IMR-90 (cell line): ENCODE data around the gene SYNGR4. TPM values are rescaled to one million over a fixed set of nuclear protein-coding genes. Genes with fewer than 3 reads are reported as not detected.
"Not testable (repeated sequence)": the region's sequence is repeated elsewhere in the genome, so short reads cannot be mapped to it uniquely, and the experiment has no call there.

Experiments used
- ATAC-seq: fragments of 200-7000 bp; cut with Tn5 transposase; 2 replicates; pipeline ENCODE4 v1.9.1; 2020; ENCODE audit warnings: low read depth, mild to moderate bottlenecking, moderate library complexity
- BruUV-seq: library from RNA; stranded (reverse); fragments of 400-500 nt; replicated peaks from 2 replicates; lab custom pipeline; 2021; lab: Mats Ljungman, UMichigan
- CTCF ChIA-PET: fragments of 300-600 bp; formaldehyde crosslinking; extraction: SDS; loops from one replicate; lab custom pipeline; 2021; ENCODE audit warnings: antibody characterized with exemption; lab: Yijun Ruan, JAX
- POLR2A ChIA-PET: fragments of 300-600 bp; sonication (Branson Sonifier 250); formaldehyde crosslinking; loops from one replicate; lab custom pipeline; 2022; ENCODE audit warnings: antibody characterized with exemption; ENCODE audit not compliant: unreplicated experiment; lab: Charles Lee
- DNase-seq: peaks from one replicate; pipeline ENCODE4 v3.0.0; 2013
- H2AFZ ChIP-seq: replicated peaks from 2 replicates; pipeline ENCODE3; 2013; ENCODE audit warnings: low read length, mild to moderate bottlenecking; ENCODE audit not compliant: poor library complexity
- H2AK5ac ChIP-seq: 2 replicates; pipeline ENCODE4 v1.6.1; 2013; ENCODE audit warnings: low read depth, low read length, inconsistent platforms
- H2AK9ac ChIP-seq: replicated peaks from 2 replicates; pipeline ENCODE3; 2013; ENCODE audit warnings: mild to moderate bottlenecking, low read depth, low read length, moderate library complexity; ENCODE audit not compliant: poor library complexity
- H2BK120ac ChIP-seq: 2 replicates; pipeline ENCODE4 v1.6.1; 2013; ENCODE audit warnings: low read depth, low read length, inconsistent platforms
- H2BK15ac ChIP-seq: 3 replicates; pipeline ENCODE4 v1.6.1; 2013; ENCODE audit warnings: low read depth, low read length, inconsistent platforms
- H2BK20ac ChIP-seq: 2 replicates; pipeline ENCODE4 v1.6.1; 2013; ENCODE audit warnings: low read depth, mild to moderate bottlenecking, inconsistent platforms, low read length, moderate library complexity
- H2BK5ac ChIP-seq: 2 replicates; pipeline ENCODE4 v1.6.1; 2013; ENCODE audit warnings: mild to moderate bottlenecking, low read depth, low read length, inconsistent platforms; ENCODE audit not compliant: poor library complexity, severe bottlenecking
- H3K14ac ChIP-seq: replicated peaks from 2 replicates; pipeline ENCODE4 v1.6.1; 2013; ENCODE audit warnings: low read depth, low read length, inconsistent platforms
- H3K18ac ChIP-seq: 2 replicates; pipeline ENCODE4 v1.6.1; 2013; ENCODE audit warnings: low read depth, low read length, control low read depth
- H3K23ac ChIP-seq: 2 replicates; pipeline ENCODE4 v1.6.1; 2013; ENCODE audit warnings: low read depth, low read length, inconsistent platforms
- H3K27ac ChIP-seq: 2 replicates; pipeline ENCODE4 v1.5.1; 2013; ENCODE audit warnings: mild to moderate bottlenecking, control low read depth, low read length; ENCODE audit not compliant: insufficient read depth
- H3K27me3 ChIP-seq: 2 replicates; pipeline ENCODE4 v1.6.1; 2013; ENCODE audit warnings: low read length; ENCODE audit not compliant: control insufficient read depth, insufficient read depth
- H3K36me3 ChIP-seq: 2 replicates; pipeline ENCODE4 v1.6.1; 2013; ENCODE audit warnings: low read length, mixed read lengths; ENCODE audit not compliant: control insufficient read depth, insufficient read depth
- H3K4ac ChIP-seq: 2 replicates; pipeline ENCODE4 v1.6.1; 2013; ENCODE audit warnings: low read depth, low read length, inconsistent platforms
- H3K4me1 ChIP-seq: 2 replicates; pipeline ENCODE4 v1.6.1; 2013; ENCODE audit warnings: low read length, mixed read lengths; ENCODE audit not compliant: control insufficient read depth, insufficient read depth
- H3K4me2 ChIP-seq: 2 replicates; pipeline ENCODE4 v1.6.1; 2013; ENCODE audit warnings: low read depth, mild to moderate bottlenecking, control low read depth, low read length, moderate library complexity
- H3K4me3 ChIP-seq: 2 replicates; pipeline ENCODE4 v1.5.1; 2013; ENCODE audit warnings: low read depth, mild to moderate bottlenecking, control low read depth, low read length, moderate library complexity; ENCODE audit not compliant: insufficient read depth
- H3K56ac ChIP-seq: 2 replicates; pipeline ENCODE4 v1.6.1; 2013; ENCODE audit warnings: low read length, inconsistent platforms; ENCODE audit not compliant: insufficient read depth; ENCODE audit errors: extremely low read depth
- H3K79me1 ChIP-seq, 2 experiments: 2 replicates each; pipeline ENCODE4 v1.6.1; 2013; ENCODE audit warnings: low read length in 2 of 2, inconsistent platforms in 1 of 2, low read depth in 1 of 2
- H3K9ac ChIP-seq: 2 replicates; pipeline ENCODE4 v1.6.1; 2013; ENCODE audit warnings: low read depth, low read length, control low read depth
- H3K9me1 ChIP-seq: 2 replicates; pipeline ENCODE4 v1.6.1; 2013; ENCODE audit warnings: low read length, inconsistent platforms; ENCODE audit not compliant: insufficient read depth
- H3K9me3 ChIP-seq: 2 replicates; pipeline ENCODE4 v1.6.1; 2013; ENCODE audit warnings: low read length; ENCODE audit not compliant: control insufficient read depth, insufficient read depth
- H4K20me1 ChIP-seq: 2 replicates; pipeline ENCODE4 v1.6.1; 2013; ENCODE audit warnings: low read length, inconsistent platforms; ENCODE audit not compliant: insufficient read depth
- H4K5ac ChIP-seq: 2 replicates; pipeline ENCODE4 v1.6.1; 2013; ENCODE audit warnings: mild to moderate bottlenecking, low read depth, low read length, control low read depth
- H4K8ac ChIP-seq, 2 experiments: 2 replicates each; pipeline ENCODE4 v1.6.1; 2013; ENCODE audit warnings: low read depth in 2 of 2, low read length in 2 of 2, control low read depth in 1 of 2, inconsistent platforms in 1 of 2
- H4K91ac ChIP-seq: 2 replicates; pipeline ENCODE4 v1.6.1; 2013; ENCODE audit warnings: low read depth, low read length, inconsistent platforms; ENCODE audit not compliant: insufficient read depth
- CHD1 ChIP-seq: IDR thresholded peaks from 2 replicates; pipeline ENCODE4 v1.6.1; 2012; ENCODE audit warnings: low read depth, low read length, improper control_type of control experiment
- MXI1 ChIP-seq: IDR thresholded peaks from 2 replicates; pipeline ENCODE4 v1.6.1; 2012; ENCODE audit warnings: low read depth, mild to moderate bottlenecking, low read length, moderate library complexity, borderline replicate concordance
- NFE2L2 ChIP-seq: fragments of 150-350 bp; IDR thresholded peaks from 2 replicates; pipeline ENCODE4 v1.6.1; 2016; ENCODE audit warnings: low read depth, mild to moderate bottlenecking, low read length
- POLR2A ChIP-seq: IDR thresholded peaks from 2 replicates; pipeline ENCODE4 v1.6.1; 2012; ENCODE audit warnings: mild to moderate bottlenecking, low read depth, low read length
- RCOR1 ChIP-seq: IDR thresholded peaks from 2 replicates; pipeline ENCODE4 v1.6.1; 2012; ENCODE audit warnings: mild to moderate bottlenecking, low read length, improper control_type of control experiment; ENCODE audit not compliant: insufficient replicate concordance
- USF2 ChIP-seq: fragments of 150-350 bp; IDR thresholded peaks from 2 replicates; pipeline ENCODE4 v1.6.1; 2017; ENCODE audit warnings: mild to moderate bottlenecking, antibody characterized with exemption, low read length, low read depth
- WGBS, 2 experiments: methylation state at CpG; one replicate each; pipeline versions ENCODE4 v1.1.5 to v1.1.7; 2013; ENCODE audit warnings: missing lambda C conversion rate in 2 of 2; ENCODE audit not compliant: insufficient read length in 1 of 2; ENCODE audit errors: extremely low coverage in 2 of 2; 5-methylcytosine and 5-hydroxymethylcytosine counted together
- dilution Hi-C: fragments of 300-500 bp; cut with HindIII; formaldehyde crosslinking; loops from one replicate; pipeline ENCODE4 v1.14.3; 2018; ENCODE audit warnings: low sequenced_read_pairs; ENCODE audit not compliant: unreplicated experiment
- in situ Hi-C: fragments of 300-500 bp; cut with MboI; formaldehyde crosslinking; loops from 3 replicates; pipeline ENCODE4 v1.14.3; 2019; ENCODE audit warnings: low sequenced_read_pairs, inconsistent platforms, mixed read lengths
- intact Hi-C: fragments of 100-400 bp; cut with micrococcal nuclease; formaldehyde crosslinking; loops from 2 replicates; pipeline ENCODE4 v1.10.0; 2022
- polyA plus RNA-seq, 3 experiments: library from polyadenylated mRNA; depleted of rRNA; stranded (reverse); fragments of >200 nt; gene quantifications; 2 replicates each; pipeline ENCODE4 v1.2.3, GENCODE V29; 2012; ENCODE audit warnings: low replicate concordance in 1 of 3
- total RNA-seq: library from RNA; depleted of rRNA; stranded (reverse); fragments of >200 nt; gene quantifications from 2 replicates; pipeline ENCODE4 v1.2.3, GENCODE V29; 2012

The SYNGR4 gene
- total and polyA plus RNA-seq, 2 of the 4 experiments (the other 2 are of a cell fraction): not detected

DNA sequence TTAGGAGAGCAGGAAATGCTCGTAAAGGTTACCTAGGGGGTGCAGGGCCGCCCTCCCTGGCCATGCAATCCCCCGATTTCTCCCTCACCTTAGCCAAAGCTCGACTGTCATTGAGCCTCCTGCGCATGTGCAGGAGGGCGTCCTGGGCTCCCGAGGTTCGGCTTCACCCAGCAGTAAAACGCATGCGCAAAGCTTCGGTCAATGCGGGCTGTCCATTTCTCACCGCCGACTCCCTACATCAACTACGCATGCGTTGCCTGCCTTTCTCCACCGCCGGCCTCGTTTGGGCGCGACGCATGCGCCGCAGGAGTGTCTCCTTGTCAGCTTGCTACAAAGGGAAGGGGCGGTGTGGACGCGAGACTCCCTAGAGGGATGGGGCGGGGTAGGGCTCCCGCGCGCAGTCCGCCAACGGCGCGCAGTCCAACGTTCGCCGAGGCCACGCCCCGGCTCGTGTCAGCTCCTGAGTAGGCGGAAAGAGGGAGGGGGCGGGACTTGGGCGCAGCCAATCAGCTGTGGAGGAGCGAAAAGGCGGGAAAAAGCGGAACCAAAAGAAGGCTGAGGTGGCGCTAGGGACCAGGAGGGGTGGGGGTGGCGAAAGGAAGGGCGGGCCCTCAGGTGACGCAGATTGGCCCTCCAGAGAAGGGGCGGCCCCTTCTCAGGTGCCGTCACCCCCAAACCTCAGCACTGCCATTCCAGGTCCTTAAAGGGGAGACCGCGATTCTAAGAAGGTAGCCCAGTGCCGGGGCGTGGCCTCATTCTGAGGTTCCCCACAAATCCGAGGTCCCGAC, at the start of gene SYNGR4, which contains the start of gene TMEM143 (continued):
- TF ChIP-seq USF2 (no peak), RCOR1 (no peak)

GRCh38 chr19:48315712-48316111, 48.5 kb upstream of the SYNGR4 start:
- H2AFZ ChIP-seq: no peak overlapping the region
- dilution Hi-C loops: no loop called here
- TF ChIP-seq NFE2L2 (no peak), RCOR1 (no peak), POLR2A (no peak), MXI1 (no peak), CHD1 (no peak)
- ATAC-seq: no peak
- H3K18ac ChIP-seq: no peak overlapping the region
- intact Hi-C loops: no loop called here
- H2BK20ac ChIP-seq: no peak overlapping the region
- no peak overlapping the region for H2AK9ac ChIP-seq
- no CpG with 5 or more reads among the region's 7 CpGs for WGBS, 2 experiments
- no peak overlapping the region for H3K4ac ChIP-seq
- H3K14ac ChIP-seq: no peak overlapping the region
- no TSS peak for BruUV-seq
- no peak overlapping the region for H3K56ac ChIP-seq
- H3K4me1 ChIP-seq: peaks cover 4% of the 10 kb centered on the region
- H3K27me3 ChIP-seq: peaks cover 2% of the 10 kb centered on the region; the same call in 1 of the 2 replicates
- no peak overlapping the region for H2BK5ac ChIP-seq
- no peak overlapping the region for H3K4me3 ChIP-seq
- H3K79me1 ChIP-seq: no peaks in the 10 kb centered on the region
- H3K9me1 ChIP-seq: no peaks in the 10 kb centered on the region; the same call in 1 of the 2 replicates
- H4K20me1 ChIP-seq: no peaks in the 10 kb centered on the region
- in situ Hi-C loops: no loop called here
- ChIA-PET CTCF (no interaction called here), POLR2A (no interaction called here)
- no peaks in the 10 kb centered on the region for H3K36me3 ChIP-seq
- no peak overlapping the region for H4K5ac ChIP-seq
- no peaks in the 10 kb centered on the region for H3K9me3 ChIP-seq
- H4K8ac ChIP-seq: no peak overlapping the region
- DNase-seq: no peak
- H3K4me2 ChIP-seq: no peak overlapping the region
- H4K91ac ChIP-seq: no peak overlapping the region
- H2BK120ac ChIP-seq: no peak overlapping the region
- H2AK5ac ChIP-seq: no peak overlapping the region
- no peak overlapping the region for H2BK15ac ChIP-seq
- no peak overlapping the region for H3K27ac ChIP-seq
- no peak overlapping the region for H3K9ac ChIP-seq
- H3K23ac ChIP-seq: no peak overlapping the region

- H2AFZ ChIP-seq, H3K23ac ChIP-seq, H3K36me3 ChIP-seq, H3K4ac ChIP-seq, intact Hi-C loops, H3K18ac ChIP-seq, H3K4me3 ChIP-seq, DNase-seq, H3K9me1 ChIP-seq, H3K56ac ChIP-seq, H2BK120ac ChIP-seq, H2BK20ac ChIP-seq, H3K27ac ChIP-seq, H3K27me3 ChIP-seq, BruUV-seq, H3K9me3 ChIP-seq, H3K4me2 ChIP-seq, H2AK9ac ChIP-seq, POLR2A ChIA-PET, H4K5ac ChIP-seq, H2AK5ac ChIP-seq, ATAC-seq, H4K20me1 ChIP-seq, H2BK15ac ChIP-seq, H3K14ac ChIP-seq, H3K9ac ChIP-seq, H3K79me1 ChIP-seq, H2BK5ac ChIP-seq, H4K8ac ChIP-seq, H4K91ac ChIP-seq, in situ Hi-C loops, dilution Hi-C loops: not testable (repeated sequence)
- CTCF ChIA-PET: interaction anchor here (0.7 kb wide), 1 partner anchor 45 kb away, joined by 3 read pairs; no protein-coding TSS in a partner anchor
- WGBS, 2 experiments: 44% methylated on average over 5 of the region's 9 CpGs; no CpG with 5 or more reads in 1 of the 2 experiments
- H3K4me1 ChIP-seq: peaks cover 12% of the 10 kb centered on the region
These were observed 46.5 kb upstream of the SYNGR4 start for GRCh38 chr19:48317708-48317960.
